ENCODE results near the gene ELMOD3.

GRCh38 chr2:85418132-85419008 lies 63.8 kb downstream of the ELMOD3 start, which contains the start of gene SH2D6:
- TF ChIP-seq CTCF (IDR thresholded peaks at IDR 0.05) (no peak), REST (IDR thresholded peaks at IDR 0.05; ENCODE audit: low read depth, low read length) (no peak), TAF1 (IDR thresholded peaks at IDR 0.05; ENCODE audit: borderline replicate concordance, low read depth, low read length) (no peak), EP300 (IDR thresholded peaks at IDR 0.05; ENCODE audit: borderline replicate concordance in 1 of 2, low read depth in 1 of 2, low read length in 1 of 2) (no peak), NRF1 (IDR thresholded peaks at IDR 0.05; ENCODE audit: low read depth, low read length) (0 out of 2 replicates have a peak, but pooled peaks have one; percentile 28), SMC3 (IDR thresholded peaks at IDR 0.05; ENCODE audit: low read depth, low read length) (no peak), TEAD4 (IDR thresholded peaks at IDR 0.05; ENCODE audit: borderline replicate concordance, insufficient read depth) (no peak), POLR2AphosphoS5 (IDR thresholded peaks at IDR 0.05; ENCODE audit: low read depth, low read length) (peak; percentile 43; the same call in 1 of the 2 replicates)
